Fibroblast of lung (primary cell): ENCODE results near the gene CYP2D6. TPM values are rescaled to one million over a fixed set of nuclear protein-coding genes. Genes with fewer than 3 reads are reported as not detected.
"Not testable (repeated sequence)": the region's sequence is repeated elsewhere in the genome, so short reads cannot be mapped to it uniquely, and the experiment has no call there.

Source experiments
- DNase-seq, 2 donors: peaks; one replicate each; pipeline versions ENCODE4 v3.0.0 to v3.0.0-alpha.2; 2010; ENCODE audit warnings: low read depth in 2 of 2
- H2AFZ ChIP-seq: 2 replicates; pipeline ENCODE4 v1.5.1; 2012; ENCODE audit warnings: low read length, control low read depth, inconsistent platforms
- H3K27ac ChIP-seq: 2 replicates; pipeline ENCODE4 v1.5.1; 2011; ENCODE audit warnings: low read length, control low read depth; ENCODE audit not compliant: insufficient read depth
- H3K27me3 ChIP-seq: 2 replicates; pipeline ENCODE4 v1.5.1; 2011; ENCODE audit warnings: mild to moderate bottlenecking, low read length; ENCODE audit not compliant: control insufficient read depth, insufficient read depth
- H3K36me3 ChIP-seq: 2 replicates; pipeline ENCODE4 v1.5.1; 2011; ENCODE audit warnings: low read length; ENCODE audit not compliant: control insufficient read depth, insufficient read depth
- H3K4me1 ChIP-seq: 2 replicates; pipeline ENCODE4 v1.5.1; 2011; ENCODE audit warnings: low read length; ENCODE audit not compliant: control insufficient read depth, insufficient read depth; ENCODE audit errors: extremely low read depth
- H3K4me2 ChIP-seq: 2 replicates; pipeline ENCODE4 v1.5.1; 2011; ENCODE audit warnings: low read length, control low read depth; ENCODE audit not compliant: insufficient read depth; ENCODE audit errors: extremely low read depth
- H3K4me3 ChIP-seq, 4 experiments: fragments of 200-600 bp in 1 of 4; sonication (generic) in 1 of 4; replicated peaks in 1 of 4; 2 replicates each; pipeline ENCODE4 v1.5.1; 2011 to 2016; ENCODE audit warnings: low read length in 4 of 4, low read depth in 3 of 4, mild to moderate bottlenecking in 3 of 4, control low read depth in 2 of 4, inconsistent platforms in 1 of 4, mixed read lengths in 1 of 4; ENCODE audit not compliant: insufficient read depth in 1 of 4; ENCODE audit errors: control extremely low read depth in 1 of 4
- H3K79me2 ChIP-seq: 2 replicates; pipeline ENCODE4 v1.5.1; 2012; ENCODE audit warnings: mild to moderate bottlenecking, low read length, inconsistent platforms; ENCODE audit not compliant: control insufficient read depth, insufficient read depth
- H3K9ac ChIP-seq: 2 replicates; pipeline ENCODE4 v1.5.1; 2011; ENCODE audit warnings: mild to moderate bottlenecking, low read length, control low read depth; ENCODE audit not compliant: insufficient read depth
- H3K9me3 ChIP-seq: 2 replicates; pipeline ENCODE4 v1.5.1; 2012; ENCODE audit warnings: low read depth, low read length; ENCODE audit not compliant: control insufficient read depth, insufficient read depth
- H4K20me1 ChIP-seq: 2 replicates; pipeline ENCODE4 v1.5.1; 2011; ENCODE audit warnings: low read length; ENCODE audit not compliant: control insufficient read depth, insufficient read depth; ENCODE audit errors: extremely low read depth
- EZH2 ChIP-seq: IDR thresholded peaks from 2 replicates; pipeline ENCODE4 v1.5.1; 2012; ENCODE audit warnings: low read length, control low read depth, mild to moderate bottlenecking; ENCODE audit errors: missing control alignments
- polyA plus RNA-seq, 2 donors: library from polyadenylated mRNA; depleted of rRNA in 1 of 2; stranded (reverse) in 1 of 2; unstranded in 1 of 2; fragments of >200 nt; gene quantifications; 2 replicates each; pipeline ENCODE4 v1.2.1, GENCODE V29; 2011 to 2012; ENCODE audit warnings: missing spikeins in 1 of 2
- total RNA-seq: library from RNA; depleted of rRNA; stranded (reverse); fragments of >200 nt; gene quantifications from 2 replicates; pipeline ENCODE4 v1.2.1, GENCODE V29; 2014
- TF ChIP-seq, protein P1 (sequence below), 2 donors: IDR thresholded peaks in 1 of 2; conservative IDR thresholded peaks in 1 of 2; 1 replicate in 1 of 2; 2 replicates in 1 of 2; pipeline ENCODE4 v1.5.1; 2011 to 2012; ENCODE audit warnings: low read length in 2 of 2, control low read depth in 1 of 2, inconsistent platforms in 1 of 2, low read depth in 1 of 2, mild to moderate bottlenecking in 1 of 2

CYP2D6 gene
- total and polyA plus RNA-seq, 2 donors (not counting 1 experiment from before 2014, with no cell fraction given): 0.09 to 0.33 TPM

DNA sequence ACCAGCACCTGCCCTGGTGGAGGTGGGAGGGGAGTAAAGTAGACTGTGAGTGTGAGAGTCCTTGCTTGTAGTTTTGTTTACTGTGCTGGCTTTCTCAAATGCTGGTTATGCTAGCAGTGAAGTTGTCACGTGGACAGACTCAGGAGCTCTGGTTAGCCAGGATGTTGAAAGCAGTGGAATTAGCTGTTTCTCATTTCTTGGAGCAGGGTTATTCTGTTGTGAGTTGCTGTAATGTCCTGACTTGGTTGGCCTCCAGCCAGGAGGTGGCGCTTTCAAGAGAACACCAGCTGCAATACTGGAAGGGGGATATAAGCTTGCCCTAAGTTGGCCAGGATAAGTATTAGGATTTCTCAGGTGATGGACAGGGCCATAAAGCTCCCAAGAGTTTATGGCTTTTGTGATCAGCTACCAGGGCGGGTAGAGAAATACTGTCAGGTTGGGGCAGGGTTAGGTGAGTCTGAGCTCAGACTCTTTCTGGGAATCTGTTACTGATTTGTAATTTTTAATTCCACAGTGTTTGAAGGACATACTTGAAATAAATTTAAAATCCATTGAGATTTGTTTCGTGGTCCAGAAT is 13.7 kb downstream of the CYP2D6 start:
- DNase-seq: peak in 1 of 2 donors; percentile 31
- Histone ChIP-seq H3K4me1 (no peaks in the 10 kb centered on the region), H3K9me3 (no peaks in the 10 kb centered on the region), H3K4me2 (no peak overlapping the region), H3K79me2 (no peaks in the 10 kb centered on the region), H4K20me1 (no peaks in the 10 kb centered on the region), H3K4me3 (no peak overlapping the region), H3K9ac (no peak overlapping the region), H3K27me3 (no peaks in the 10 kb centered on the region), H3K36me3 (no peaks in the 10 kb centered on the region), H3K27ac (no peak overlapping the region), H2AFZ (no peak overlapping the region)
- no peak for TF ChIP-seq EZH2
- TF ChIP-seq, protein P1, sequence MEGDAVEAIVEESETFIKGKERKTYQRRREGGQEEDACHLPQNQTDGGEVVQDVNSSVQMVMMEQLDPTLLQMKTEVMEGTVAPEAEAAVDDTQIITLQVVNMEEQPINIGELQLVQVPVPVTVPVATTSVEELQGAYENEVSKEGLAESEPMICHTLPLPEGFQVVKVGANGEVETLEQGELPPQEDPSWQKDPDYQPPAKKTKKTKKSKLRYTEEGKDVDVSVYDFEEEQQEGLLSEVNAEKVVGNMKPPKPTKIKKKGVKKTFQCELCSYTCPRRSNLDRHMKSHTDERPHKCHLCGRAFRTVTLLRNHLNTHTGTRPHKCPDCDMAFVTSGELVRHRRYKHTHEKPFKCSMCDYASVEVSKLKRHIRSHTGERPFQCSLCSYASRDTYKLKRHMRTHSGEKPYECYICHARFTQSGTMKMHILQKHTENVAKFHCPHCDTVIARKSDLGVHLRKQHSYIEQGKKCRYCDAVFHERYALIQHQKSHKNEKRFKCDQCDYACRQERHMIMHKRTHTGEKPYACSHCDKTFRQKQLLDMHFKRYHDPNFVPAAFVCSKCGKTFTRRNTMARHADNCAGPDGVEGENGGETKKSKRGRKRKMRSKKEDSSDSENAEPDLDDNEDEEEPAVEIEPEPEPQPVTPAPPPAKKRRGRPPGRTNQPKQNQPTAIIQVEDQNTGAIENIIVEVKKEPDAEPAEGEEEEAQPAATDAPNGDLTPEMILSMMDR (conservative IDR thresholded peaks at IDR 0.05 in 1 of 2, IDR thresholded peaks at IDR 0.05 in 1 of 2; ENCODE audit: low read depth in 1 of 2, low read length in 2 of 2): no peak

GRCh38 chr22:42115420-42115830 is 15.2 kb downstream of the CYP2D6 start:
- H3K4me3 ChIP-seq, H3K27me3 ChIP-seq, DNase-seq, H3K79me2 ChIP-seq, H3K9me3 ChIP-seq, H2AFZ ChIP-seq, H3K27ac ChIP-seq, H4K20me1 ChIP-seq, H3K36me3 ChIP-seq, H3K4me2 ChIP-seq, H3K4me1 ChIP-seq, H3K9ac ChIP-seq: not testable (repeated sequence)

- no peaks in the 10 kb centered on the region for H3K27me3 ChIP-seq
- no peak overlapping the region for H3K27ac ChIP-seq
- no peaks in the 10 kb centered on the region for H3K4me1 ChIP-seq
- peak in 1 of 2 donors; percentile 52 for DNase-seq
- H4K20me1 ChIP-seq: no peaks in the 10 kb centered on the region
- H3K9ac ChIP-seq: no peak overlapping the region
- no peak overlapping the region for H3K4me2 ChIP-seq
- no peaks in the 10 kb centered on the region for H3K36me3 ChIP-seq
- no peaks in the 10 kb centered on the region for H3K79me2 ChIP-seq
- no peak overlapping the region for H3K4me3 ChIP-seq
- H2AFZ ChIP-seq: no peak overlapping the region
- H3K9me3 ChIP-seq: no peaks in the 10 kb centered on the region
- no peak for TF ChIP-seq EZH2
- TF ChIP-seq, protein P1 (conservative IDR thresholded peaks at IDR 0.05 in 1 of 2, IDR thresholded peaks at IDR 0.05 in 1 of 2; ENCODE audit: low read depth in 1 of 2, low read length in 2 of 2): peak; percentile 31 to 47
Measured at GRCh38 chr22:42114721-42115120, 15.9 kb downstream of the CYP2D6 start.
